C1 segment of cervical spinal cord (tissue), 14 donors: ENCODE data around the gene RBM28.
"Not testable (repeated sequence)": the region's sequence is repeated elsewhere in the genome, so short reads cannot be mapped to it uniquely, and the experiment has no call there.

Experiments used
- DNase-seq, 14 donors: peaks; one replicate each; lab custom pipeline; 2025; lab: John Stamatoyannopoulos, UW

RBM28 gene

DNA sequence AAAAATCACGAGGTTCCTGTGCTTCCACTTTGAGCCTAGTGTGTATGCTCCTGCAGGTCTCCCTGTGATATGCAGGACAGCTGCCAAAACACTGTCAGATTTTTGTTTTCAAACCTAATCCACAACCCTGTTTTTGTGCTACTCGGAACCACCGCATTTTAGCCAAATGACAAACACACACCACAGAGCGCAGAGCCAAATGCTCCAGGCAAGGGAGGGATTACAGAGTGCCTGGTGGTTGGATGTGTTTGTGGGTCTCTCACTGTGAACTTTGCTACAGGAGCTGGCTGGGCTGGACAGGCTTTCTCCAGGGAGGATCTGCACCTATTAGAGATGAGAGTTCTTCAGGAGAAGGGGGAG is 5.7 kb upstream of the RBM28 start:
- no peak for DNase-seq

DNA sequence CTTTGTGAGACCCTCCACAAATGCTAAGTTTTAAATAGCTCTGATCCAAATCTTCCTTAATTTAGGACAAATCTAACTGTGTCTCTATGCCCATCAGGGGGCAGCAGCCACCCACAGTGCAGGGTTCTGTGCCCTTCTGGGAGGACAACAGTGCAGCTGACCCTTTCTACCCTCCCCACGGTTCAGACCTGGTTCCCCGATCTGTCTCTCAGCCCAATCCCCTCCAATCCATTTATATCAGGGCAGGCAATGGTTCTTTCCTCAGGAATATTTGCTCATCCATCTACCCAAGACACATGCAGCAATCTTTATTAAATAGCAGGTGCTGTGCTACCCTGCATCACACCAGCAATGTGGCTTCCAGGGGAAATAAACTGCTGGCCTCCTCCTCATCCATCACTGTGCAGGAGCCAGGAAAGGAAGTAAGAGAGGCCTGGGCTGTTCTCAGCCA is 4.0 kb upstream of the RBM28 start:
- peak in 6 of 14 donors; percentile 8 to 49 (median 30) for DNase-seq

DNA sequence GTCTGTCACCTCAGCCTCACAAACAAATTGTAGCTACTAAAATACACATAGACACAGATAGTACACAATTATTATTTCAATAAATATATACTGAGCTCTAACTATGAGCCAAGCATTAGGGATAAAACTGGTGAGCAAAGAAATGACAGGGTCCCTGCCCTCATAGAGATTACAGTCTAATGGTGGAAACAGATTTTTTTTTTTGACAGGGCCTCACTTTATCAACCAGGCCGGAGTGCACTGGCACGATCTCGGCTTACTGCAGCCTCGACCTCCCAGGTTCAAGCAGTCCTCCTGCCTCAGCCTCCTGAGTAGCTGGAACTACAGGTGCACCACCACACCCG is 695 bp upstream of the RBM28 start:
- no peak for DNase-seq

DNA sequence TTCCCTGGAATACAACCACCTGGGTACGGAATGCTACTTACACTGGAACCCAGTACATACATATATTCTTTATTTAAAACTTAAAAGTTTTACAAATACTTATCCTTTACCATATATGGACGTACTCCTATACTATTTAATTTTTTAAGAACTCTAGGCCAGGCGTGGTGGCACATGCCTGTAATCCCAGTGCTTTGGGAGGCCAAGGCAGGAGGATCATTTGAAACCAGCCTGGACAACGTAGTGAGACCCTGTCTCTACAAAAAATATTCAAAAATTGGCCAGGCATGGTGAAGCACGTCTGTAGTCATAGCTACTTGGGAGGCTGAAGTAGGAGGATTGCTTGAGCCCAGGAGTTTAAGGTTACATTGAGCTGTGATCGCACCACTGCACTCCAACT is 2.0 kb downstream of the RBM28 start:
- no peak for DNase-seq

DNA sequence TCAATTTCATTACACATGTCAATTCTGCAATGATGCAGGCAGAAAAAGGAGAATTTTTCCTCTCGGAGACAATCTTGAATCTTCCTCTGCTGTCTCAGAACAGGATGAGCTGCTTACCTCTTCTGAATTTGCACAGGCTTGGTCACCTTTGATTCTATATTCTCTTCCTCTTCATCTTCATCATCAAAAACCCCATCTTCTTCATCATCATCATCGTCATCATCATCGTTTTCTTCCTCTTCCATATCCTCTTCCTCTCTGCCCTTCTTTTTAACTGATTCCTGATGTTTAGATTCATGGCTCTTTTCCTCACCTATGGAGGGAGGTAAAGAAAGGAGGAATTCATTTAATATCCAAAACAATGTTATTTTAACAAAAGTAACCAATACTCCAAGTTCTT is 8.0 kb downstream of the RBM28 start:
- no peak for DNase-seq

DNA sequence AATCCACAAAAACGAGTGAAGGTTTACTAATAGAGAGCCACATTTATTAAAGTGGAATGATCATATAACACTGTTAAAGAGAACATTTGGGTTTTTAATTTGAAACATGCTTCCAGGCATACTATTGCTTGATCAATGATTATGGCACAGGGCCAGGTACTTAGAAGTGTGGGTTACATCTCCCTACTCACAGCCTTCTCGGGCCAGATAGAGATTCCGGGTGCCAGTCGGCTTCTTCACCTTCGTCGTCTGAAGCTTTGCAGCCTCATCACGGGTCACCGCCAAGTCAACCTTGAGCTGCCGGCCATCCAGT is 19.4 kb downstream of the RBM28 start:
- no peak for DNase-seq

- no peak for DNase-seq
Measured at GRCh38 chr7:128323459-128324367, 20.0 kb downstream of the RBM28 start.

DNA sequence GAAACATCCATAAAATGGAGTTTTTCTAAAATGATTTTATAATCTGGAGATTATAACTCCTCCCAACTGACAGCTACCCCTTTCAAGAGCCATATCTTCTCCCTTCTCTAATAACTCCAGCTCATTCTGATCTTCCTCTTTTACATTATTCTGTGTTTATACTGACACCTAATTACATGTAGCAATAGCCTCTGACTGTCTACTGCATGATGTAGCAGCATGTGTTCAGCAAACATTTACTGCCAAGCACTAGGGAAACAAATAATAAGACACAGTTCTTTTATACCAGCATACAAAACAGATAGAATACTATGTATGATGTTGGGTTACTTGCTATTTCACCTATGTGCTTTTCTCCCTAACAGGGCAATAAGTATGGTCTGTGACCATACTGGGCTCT is 20.7 kb downstream of the RBM28 start:
- DNase-seq: no peak

GRCh38 chr7:128322040-128322643 is 21.6 kb downstream of the RBM28 start:
- DNase-seq: peak in 1 of 14 donors; percentile 26

GRCh38 chr7:128321044-128321422 is 22.7 kb downstream of the RBM28 start:
- DNase-seq: no peak

GRCh38 chr7:128318691-128319090 is 25.0 kb downstream of the RBM28 start:
- no peak for DNase-seq

GRCh38 chr7:128311013-128311412 is 32.7 kb downstream of the RBM28 start:
- DNase-seq: no peak

GRCh38 chr7:128310499-128310898 is 33.2 kb downstream of the RBM28 start:
- no peak for DNase-seq

DNA sequence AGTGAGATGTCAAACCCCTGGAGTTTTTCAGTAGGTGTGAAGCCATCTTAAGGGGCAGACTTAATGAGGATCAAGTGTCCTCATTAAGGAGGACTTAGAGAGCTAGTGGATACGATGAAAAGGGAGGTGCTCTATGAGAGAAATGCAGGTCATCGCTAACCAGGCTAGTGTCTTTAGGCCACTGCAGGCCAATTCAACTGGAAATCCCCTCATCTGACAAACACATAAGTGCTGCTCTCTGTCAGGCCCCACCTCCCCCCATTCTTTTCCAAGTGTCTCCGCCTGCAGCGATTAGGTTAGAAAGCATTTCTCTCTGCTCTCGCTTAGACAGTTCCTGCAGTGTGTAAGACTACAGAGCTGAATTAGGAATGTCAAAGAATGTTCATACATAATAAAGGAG is 33.7 kb downstream of the RBM28 start:
- no peak for DNase-seq

DNA sequence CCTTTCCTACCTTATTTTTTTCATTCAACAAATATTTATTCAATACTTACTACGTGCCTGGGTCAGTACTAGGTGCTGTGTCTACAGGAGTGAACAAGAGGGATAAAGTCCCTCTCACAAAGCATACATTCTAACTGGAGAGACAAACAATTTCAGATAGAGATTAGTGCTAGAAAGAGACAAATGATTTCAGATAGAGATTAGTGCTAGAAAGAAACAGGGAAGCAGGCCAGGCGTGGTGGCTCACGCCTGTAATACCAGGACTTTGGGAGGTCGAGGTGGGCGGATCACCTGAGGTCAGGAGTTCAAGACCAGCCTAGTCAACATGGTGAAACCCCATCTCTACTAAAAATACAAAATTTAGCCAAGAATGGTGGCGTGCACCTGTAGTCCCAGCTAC is 34.6 kb downstream of the RBM28 start:
- DNase-seq: no peak

DNA sequence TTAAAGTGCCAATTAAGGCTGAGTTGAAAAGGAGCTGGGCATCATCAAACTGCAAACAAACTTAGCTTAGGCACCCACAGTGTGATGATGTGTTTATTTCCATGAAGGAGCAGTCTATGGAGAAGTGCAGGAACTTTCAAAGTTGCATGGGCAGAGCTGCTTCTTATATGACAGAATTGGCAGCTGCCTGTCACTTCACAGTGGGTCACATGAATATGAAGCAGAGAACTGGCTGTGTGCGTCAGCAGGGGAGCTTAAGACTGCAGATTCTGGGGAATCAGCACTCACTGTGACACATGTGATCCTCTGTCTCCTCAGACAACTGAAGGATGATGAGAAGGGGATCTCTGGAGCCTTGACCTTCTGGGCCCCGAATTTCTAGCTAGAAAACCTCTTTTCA is 36.6 kb downstream of the RBM28 start:
- DNase-seq: no peak

GRCh38 chr7:128304212-128304611 is 39.5 kb downstream of the RBM28 start:
- peak in 3 of 14 donors; percentile 4 to 26 (median 21) for DNase-seq

- no peak for DNase-seq
Measured at GRCh38 chr7:128303643-128304042, 40.1 kb downstream of the RBM28 start.

DNA sequence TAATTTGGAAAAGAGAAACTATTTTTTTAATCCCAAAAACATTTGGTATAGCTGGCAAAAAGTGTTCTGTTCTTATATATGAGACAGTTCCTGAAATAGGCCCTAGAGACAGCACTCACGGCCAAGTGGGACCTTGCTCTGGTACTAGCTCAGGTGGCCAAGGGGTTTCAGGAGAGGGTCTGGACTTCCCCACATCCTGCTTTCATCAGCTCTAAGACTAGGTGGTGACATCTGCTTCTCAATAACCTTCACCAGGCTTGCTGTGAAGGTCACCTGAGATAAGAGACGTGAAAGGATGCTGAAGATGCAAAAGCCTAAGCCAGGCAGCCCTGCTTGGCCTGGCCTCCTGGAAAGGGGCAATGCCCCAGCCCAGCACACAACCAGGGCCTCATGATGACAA is 40.6 kb downstream of the RBM28 start:
- no peak for DNase-seq

DNA sequence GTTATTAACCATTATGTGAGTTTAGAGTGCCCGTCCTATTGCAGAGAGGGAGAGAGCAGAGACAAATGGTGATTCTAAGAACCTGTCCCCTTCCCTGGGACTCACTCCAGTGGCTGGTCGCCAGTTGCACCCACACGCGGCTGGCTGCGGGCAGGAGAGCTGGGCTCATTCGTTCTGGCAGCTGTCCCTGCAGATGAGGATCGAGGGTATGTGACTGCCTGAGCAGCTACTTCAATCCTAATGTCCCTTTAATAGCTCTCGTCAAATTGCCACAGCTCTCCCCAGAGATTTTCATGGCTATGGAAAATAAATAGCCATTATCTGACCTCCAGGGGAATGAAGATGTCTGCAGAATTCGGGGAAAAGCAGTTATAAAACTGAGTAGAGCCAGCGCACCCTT is 41.6 kb downstream of the RBM28 start:
- DNase-seq: no peak

DNA sequence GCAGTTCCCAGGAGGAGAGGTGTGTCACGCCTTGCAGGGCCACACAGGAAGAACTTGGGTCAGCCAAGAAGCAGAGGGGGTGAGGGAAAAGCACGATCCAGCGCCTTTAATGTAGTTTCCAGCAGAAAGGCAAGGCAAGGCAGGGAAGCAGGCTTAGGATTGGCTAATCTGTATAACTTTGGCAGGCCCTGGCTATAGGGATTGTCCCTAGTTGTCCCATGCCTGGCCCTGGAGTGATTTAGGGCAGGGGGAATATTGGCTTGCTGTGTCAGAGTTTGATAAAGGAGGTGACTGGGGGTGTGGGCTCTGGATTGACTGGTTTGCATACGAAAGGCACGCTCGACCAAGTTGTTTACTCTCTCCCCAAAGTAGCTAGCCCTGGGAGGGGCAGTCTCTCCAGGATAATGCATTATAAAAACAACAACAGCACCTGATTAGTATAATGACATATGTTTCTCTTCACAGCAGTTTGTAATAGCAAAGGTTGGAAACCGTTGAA is 44.5 kb downstream of the RBM28 start:
- DNase-seq: no peak

DNA sequence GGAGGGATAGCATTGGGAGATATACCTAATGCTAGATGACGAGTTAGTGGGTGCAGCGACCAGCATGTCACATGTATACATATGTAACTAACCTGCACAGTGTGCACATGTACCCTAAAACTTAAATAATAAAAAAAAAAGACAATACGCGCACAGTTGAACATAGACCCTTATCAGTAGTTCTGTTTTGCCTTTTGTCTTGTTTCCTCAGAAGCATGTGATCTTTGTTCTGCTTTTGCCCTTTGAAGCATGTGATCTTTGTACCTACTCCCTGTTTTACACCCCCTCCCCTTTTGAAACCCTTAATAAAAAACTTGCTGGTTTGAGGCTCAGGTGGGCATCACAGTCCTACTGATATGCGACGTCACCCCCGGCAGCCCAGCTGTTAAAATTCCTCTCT is 45.7 kb downstream of the RBM28 start:
- not testable (repeated sequence) for DNase-seq

DNA sequence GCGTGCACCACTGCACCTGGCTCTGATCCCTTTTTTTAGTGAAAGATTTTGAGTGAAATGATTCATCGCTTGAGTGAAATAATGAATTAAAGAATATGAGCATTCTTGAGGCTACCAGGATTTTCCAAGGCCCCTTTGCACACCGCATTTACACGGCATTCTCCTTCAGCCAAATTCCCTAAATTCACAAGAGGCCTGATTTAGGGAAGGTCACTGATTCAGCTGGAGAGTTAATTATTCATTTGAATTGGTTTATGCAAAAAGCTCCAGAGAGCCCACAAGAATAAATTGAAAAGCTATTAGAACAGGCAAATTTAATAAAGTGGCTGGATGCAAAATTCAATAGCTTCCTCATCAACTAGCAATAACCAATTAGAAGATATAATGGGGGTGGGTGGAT is 56.2 kb downstream of the RBM28 start:
- DNase-seq: no peak
